Activated T-cell treated with anti-CD3 and anti-CD28 coated beads, Interleukin-2, amount 50 U/mL, for 48 hours (primary cell): ENCODE measurements around the gene COG2.

Source experiments
- DNase-seq, 2 experiments: peaks; one replicate each; pipeline ENCODE4 v3.0.0-alpha.2; 2020

COG2 gene

GRCh38 chr1:230725256-230726012, 83.2 kb downstream of the COG2 start:
- DNase-seq, result no peak

DNA sequence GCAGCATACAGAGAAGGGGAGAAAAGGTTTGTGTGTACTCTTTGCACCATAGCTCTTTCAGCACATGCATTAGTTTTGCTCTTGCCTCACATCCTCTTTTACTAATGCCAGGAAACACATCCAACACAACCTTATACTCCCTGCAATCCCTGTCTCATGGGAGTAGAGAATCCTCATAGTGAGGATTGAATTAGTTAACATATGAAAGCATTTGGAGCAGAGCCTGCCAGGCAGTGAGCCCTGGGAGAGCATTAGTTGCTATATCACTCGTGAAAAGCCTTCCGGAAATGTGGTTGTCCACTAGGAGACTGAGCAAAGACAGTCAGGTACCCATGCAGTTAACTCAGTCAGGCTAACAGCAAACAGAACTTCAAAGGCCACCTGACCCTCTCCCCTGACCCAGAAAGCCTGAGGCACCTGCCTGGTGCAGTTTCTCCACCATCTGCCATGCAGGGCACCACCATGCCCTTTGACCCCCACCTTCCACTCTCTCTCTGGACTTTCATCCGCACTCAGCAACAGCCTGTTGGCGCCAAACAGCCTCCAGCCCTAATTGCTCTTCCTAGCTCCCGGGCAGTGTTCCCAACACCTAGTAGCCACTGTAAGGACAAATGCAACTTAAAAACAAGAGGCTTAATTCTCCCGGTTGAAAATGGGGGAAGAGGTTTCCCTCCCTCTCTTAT, 86.6 kb downstream of the COG2 start:
- no peak for DNase-seq

- no peak for DNase-seq
Measured at GRCh38 chr1:230730977-230731376, 88.7 kb downstream of the COG2 start.

DNA sequence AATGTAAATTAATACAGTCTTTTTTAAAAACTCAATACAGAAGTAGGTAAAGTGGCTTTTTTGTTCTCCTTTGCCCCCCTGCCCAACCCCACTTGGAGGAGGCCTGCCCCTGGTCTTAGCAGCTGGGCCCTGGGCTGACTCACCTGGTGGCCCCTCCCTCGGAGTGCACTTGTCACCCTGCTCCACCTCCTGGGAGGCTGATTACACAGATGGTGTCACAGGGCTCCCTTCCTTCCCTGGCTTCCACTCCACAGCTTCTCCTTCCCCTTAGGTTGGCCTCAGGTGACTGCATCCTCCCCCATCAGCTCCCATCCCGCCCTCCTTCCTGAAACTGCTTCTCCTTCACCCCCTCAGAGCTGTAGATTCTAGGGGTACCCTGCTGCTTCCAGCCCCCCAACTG, 93.2 kb downstream of the COG2 start:
- DNase-seq, result no peak

GRCh38 chr1:230737622-230738262, 95.5 kb downstream of the COG2 start:
- no peak for DNase-seq

- no peak for DNase-seq
Measured at GRCh38 chr1:230739564-230740290, 97.4 kb downstream of the COG2 start.
